ENCODE measurements around the gene LAIR2.
"Not testable (repeated sequence)": the region's sequence is repeated elsewhere in the genome, so short reads cannot be mapped to it uniquely, and the experiment has no call there.

DNA sequence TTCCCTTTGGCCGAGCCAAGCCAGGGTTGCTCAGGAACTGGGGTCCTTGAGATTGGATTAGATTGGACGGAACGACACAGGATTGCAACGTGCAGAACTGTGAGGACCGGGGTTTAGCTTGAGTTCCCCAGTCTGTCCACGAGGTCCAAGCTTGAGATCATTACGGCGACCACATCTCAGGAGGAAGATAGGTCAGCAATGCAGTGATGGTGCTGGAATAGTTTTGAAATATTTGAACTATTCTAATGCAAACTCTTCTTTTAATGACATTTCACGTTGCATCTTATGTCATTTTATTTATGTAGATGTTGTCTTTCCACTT, 4.2 kb upstream of the LAIR2 start:
- not testable (repeated sequence) for TF ChIP-seq CTCF (conservative IDR thresholded peaks at IDR 0.05; ENCODE audit: low read depth, low read length); EZH2 (IDR thresholded peaks at IDR 0.05; ENCODE audit: borderline replicate concordance, low read depth, low read length, poor library complexity, severe bottlenecking)

Measured in A673 (cell line).